ENCODE measurements around the gene ITPR2. TPM values are rescaled to one million over a fixed set of nuclear protein-coding genes. Genes with fewer than 3 reads are reported as not detected.
A peak's percentile ranks its signal among the peaks of the same experiment; 100 is the strongest.

Gene ITPR2
- total RNA-seq, 1 experiment from 2014 or later = 4.0 TPM

DNA sequence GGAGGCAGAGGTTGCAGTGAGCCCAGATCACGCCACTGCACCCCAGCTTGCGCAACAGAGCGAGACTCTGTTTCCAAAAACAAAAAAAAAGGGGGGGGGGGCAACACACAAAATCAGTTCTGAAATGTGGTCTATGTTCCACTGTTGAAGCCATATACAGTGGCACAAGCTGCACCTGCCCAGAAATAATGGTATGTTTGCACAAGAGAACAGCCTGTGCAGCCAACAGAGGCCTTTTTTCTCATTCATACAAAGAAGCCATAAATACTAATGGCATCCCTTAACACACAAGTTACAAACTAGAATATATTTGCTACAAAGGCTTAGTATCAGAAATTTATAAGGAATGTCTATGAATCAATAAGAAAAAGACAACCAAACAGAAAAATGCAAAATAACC is 37.1 kb downstream of the ITPR2 start:
- H3F3A ChIP-seq (ENCODE audit: low read length, unreplicated experiment) = no peaks in the 10 kb centered on the region
- no peak overlapping the region for H3K9ac ChIP-seq (ENCODE audit: low read length)
- POLR2A ChIA-PET (ENCODE audit: unreplicated experiment) = no interaction called here
- H3K9me2 ChIP-seq (replicated peaks; ENCODE audit: low read length) = no peaks in the 10 kb centered on the region
- no peaks in the 10 kb centered on the region for H3K27me3 ChIP-seq (ENCODE audit: low read length)
- H3K4me2 ChIP-seq (ENCODE audit: low read length) = no peak overlapping the region
- DNase-seq (no peak), ATAC-seq (no peak)
- no peaks in the 10 kb centered on the region for H4K20me1 ChIP-seq (ENCODE audit: low read length)
- no peaks in the 10 kb centered on the region for H3K36me3 ChIP-seq (ENCODE audit: low read depth, low read length)
- no peak overlapping the region for H3K27ac ChIP-seq (ENCODE audit: low read length)
- intact Hi-C loops (cut with micrococcal nuclease) = no loop called here
- no peaks in the 10 kb centered on the region for H3K9me3 ChIP-seq (ENCODE audit: low read length)
- peaks cover 12% of the 10 kb centered on the region for H3K4me1 ChIP-seq (ENCODE audit: insufficient read depth, low read length)
- CTCF ChIA-PET = no interaction called here
- H2AFZ ChIP-seq (ENCODE audit: low read length) = no peak overlapping the region
- no peaks in the 10 kb centered on the region for H3K79me2 ChIP-seq (ENCODE audit: low read length)
- BruUV-seq (replicated peaks) = no TSS peak
- H3K4me3 ChIP-seq (ENCODE audit: low read length) = no peak overlapping the region
- TF ChIP-seq EZH2 (IDR thresholded peaks at IDR 0.05; ENCODE audit: low read length, unreplicated experiment) (no peak), EZH2phosphoT487 (IDR thresholded peaks at IDR 0.05; ENCODE audit: borderline replicate concordance, low read length) (no peak)
- TF ChIP-seq, protein P1, sequence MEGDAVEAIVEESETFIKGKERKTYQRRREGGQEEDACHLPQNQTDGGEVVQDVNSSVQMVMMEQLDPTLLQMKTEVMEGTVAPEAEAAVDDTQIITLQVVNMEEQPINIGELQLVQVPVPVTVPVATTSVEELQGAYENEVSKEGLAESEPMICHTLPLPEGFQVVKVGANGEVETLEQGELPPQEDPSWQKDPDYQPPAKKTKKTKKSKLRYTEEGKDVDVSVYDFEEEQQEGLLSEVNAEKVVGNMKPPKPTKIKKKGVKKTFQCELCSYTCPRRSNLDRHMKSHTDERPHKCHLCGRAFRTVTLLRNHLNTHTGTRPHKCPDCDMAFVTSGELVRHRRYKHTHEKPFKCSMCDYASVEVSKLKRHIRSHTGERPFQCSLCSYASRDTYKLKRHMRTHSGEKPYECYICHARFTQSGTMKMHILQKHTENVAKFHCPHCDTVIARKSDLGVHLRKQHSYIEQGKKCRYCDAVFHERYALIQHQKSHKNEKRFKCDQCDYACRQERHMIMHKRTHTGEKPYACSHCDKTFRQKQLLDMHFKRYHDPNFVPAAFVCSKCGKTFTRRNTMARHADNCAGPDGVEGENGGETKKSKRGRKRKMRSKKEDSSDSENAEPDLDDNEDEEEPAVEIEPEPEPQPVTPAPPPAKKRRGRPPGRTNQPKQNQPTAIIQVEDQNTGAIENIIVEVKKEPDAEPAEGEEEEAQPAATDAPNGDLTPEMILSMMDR (conservative IDR thresholded peaks at IDR 0.05; ENCODE audit: low read depth, low read length) = no peak

DNA sequence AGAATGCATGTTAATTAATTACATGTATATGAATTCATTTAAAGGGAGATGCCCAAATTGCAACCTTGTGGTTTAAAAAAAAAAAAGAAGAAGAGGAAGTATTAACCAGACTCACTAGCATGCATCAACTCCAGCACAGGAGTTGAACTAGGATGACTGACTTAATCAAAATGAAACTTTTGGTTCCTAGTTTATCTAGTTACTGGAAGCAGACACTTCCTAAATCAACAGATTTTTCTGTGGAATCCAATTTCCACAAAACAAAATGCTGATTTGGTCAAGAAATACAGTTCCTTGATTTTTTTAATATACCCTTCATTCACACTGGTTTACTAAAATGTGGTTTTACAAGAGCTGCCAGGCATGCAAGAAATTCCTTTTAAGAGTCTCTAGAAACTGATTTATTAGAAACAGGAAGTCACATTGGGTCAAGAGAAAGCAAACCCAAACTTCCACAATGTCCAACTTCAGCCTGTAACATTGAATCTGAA is 41.6 kb downstream of the ITPR2 start:
- no peaks in the 10 kb centered on the region for H3K36me3 ChIP-seq (ENCODE audit: low read depth, low read length)
- H3K9me2 ChIP-seq (replicated peaks; ENCODE audit: low read length) = no peaks in the 10 kb centered on the region
- intact Hi-C loops (cut with micrococcal nuclease) = loop anchor here (2.0 to 5.0 kb wide), 5 partner anchors 23 to 159 kb away; partner anchors contain the start of gene ITPR2
- H3K27ac ChIP-seq (ENCODE audit: low read length) = no peak overlapping the region
- H3K9me3 ChIP-seq (ENCODE audit: low read length) = no peaks in the 10 kb centered on the region
- no peak overlapping the region for H3K4me3 ChIP-seq (ENCODE audit: low read length)
- no TSS peak for BruUV-seq (replicated peaks)
- ChIA-PET POLR2A (ENCODE audit: unreplicated experiment) (no interaction called here), CTCF (interaction anchor here (1.1 kb wide), 1 partner anchor 42 kb away, joined by 4 read pairs; the partner anchor contains the start of gene ITPR2)
- DNase-seq (no peak), ATAC-seq (no peak)
- H3F3A ChIP-seq (ENCODE audit: low read length, unreplicated experiment) = peaks cover 4% of the 10 kb centered on the region
- H4K20me1 ChIP-seq (ENCODE audit: low read length) = no peaks in the 10 kb centered on the region
- H2AFZ ChIP-seq (ENCODE audit: low read length) = no peak overlapping the region
- no peaks in the 10 kb centered on the region for H3K27me3 ChIP-seq (ENCODE audit: low read length)
- no peak overlapping the region for H3K9ac ChIP-seq (ENCODE audit: low read length)
- TF ChIP-seq, protein P1 (conservative IDR thresholded peaks at IDR 0.05; ENCODE audit: low read depth, low read length) = no peak
- TF ChIP-seq EZH2phosphoT487 (IDR thresholded peaks at IDR 0.05; ENCODE audit: borderline replicate concordance, low read length) (no peak), EZH2 (IDR thresholded peaks at IDR 0.05; ENCODE audit: low read length, unreplicated experiment) (no peak)
- H3K79me2 ChIP-seq (ENCODE audit: low read length) = no peaks in the 10 kb centered on the region
- H3K4me2 ChIP-seq (ENCODE audit: low read length) = no peak overlapping the region
- peaks cover 47% of the 10 kb centered on the region for H3K4me1 ChIP-seq (ENCODE audit: insufficient read depth, low read length)

DNA sequence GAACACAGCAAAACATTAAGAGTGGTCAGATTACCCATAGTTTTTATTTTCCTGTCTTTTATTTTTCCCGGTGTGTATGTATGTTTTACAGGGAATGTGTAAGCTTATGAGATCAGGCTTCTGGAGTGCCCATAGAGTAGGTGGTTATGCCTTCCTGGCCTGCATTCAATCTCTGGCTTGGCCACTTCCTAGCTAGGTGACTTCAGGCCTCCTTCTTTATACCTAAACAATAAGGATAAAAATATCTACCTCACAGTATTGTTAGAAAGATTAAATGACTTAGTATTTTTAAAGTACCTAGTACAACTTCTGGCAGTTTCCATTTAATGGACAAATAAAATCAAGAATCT is 42.4 kb downstream of the ITPR2 start:
- H3K79me2 ChIP-seq (ENCODE audit: low read length) = no peaks in the 10 kb centered on the region
- H3K4me2 ChIP-seq (ENCODE audit: low read length) = peak overlapping the region; percentile 48
- TF ChIP-seq EZH2phosphoT487 (IDR thresholded peaks at IDR 0.05; ENCODE audit: borderline replicate concordance, low read length) = no peak
- TF ChIP-seq, protein P1 (conservative IDR thresholded peaks at IDR 0.05; ENCODE audit: low read depth, low read length) = no peak
- no peak for TF ChIP-seq EZH2 (IDR thresholded peaks at IDR 0.05; ENCODE audit: low read length, unreplicated experiment)
- no peak overlapping the region for H3K9ac ChIP-seq (ENCODE audit: low read length)
- ATAC-seq (peak; percentile 75), DNase-seq (peak; percentile 47)
- no peaks in the 10 kb centered on the region for H3K27me3 ChIP-seq (ENCODE audit: low read length)
- no peaks in the 10 kb centered on the region for H3K36me3 ChIP-seq (ENCODE audit: low read depth, low read length)
- no TSS peak for BruUV-seq (replicated peaks)
- no peak overlapping the region for H3K27ac ChIP-seq (ENCODE audit: low read length)
- no peaks in the 10 kb centered on the region for H3K9me3 ChIP-seq (ENCODE audit: low read length)
- ChIA-PET CTCF (interaction anchor here (1.1 kb wide), 1 partner anchor 43 kb away, joined by 4 read pairs; the partner anchor contains the start of gene ITPR2), POLR2A (ENCODE audit: unreplicated experiment) (no interaction called here)
- H2AFZ ChIP-seq (ENCODE audit: low read length) = no peak overlapping the region
- H3K9me2 ChIP-seq (replicated peaks; ENCODE audit: low read length) = no peaks in the 10 kb centered on the region
- intact Hi-C loops (cut with micrococcal nuclease) = loop anchor here (2.0 to 5.0 kb wide), 5 partner anchors 22 to 158 kb away; partner anchors contain the start of gene ITPR2
- H3K4me3 ChIP-seq (ENCODE audit: low read length) = no peak overlapping the region
- no peaks in the 10 kb centered on the region for H4K20me1 ChIP-seq (ENCODE audit: low read length)
- peaks cover 4% of the 10 kb centered on the region for H3F3A ChIP-seq (ENCODE audit: low read length, unreplicated experiment)
- peaks cover 47% of the 10 kb centered on the region for H3K4me1 ChIP-seq (ENCODE audit: insufficient read depth, low read length)

Measured in PC-3 (cell line).